Kidney (tissue), 14 donors: ENCODE data around the gene TLX1. TPM values are rescaled to one million over a fixed set of nuclear protein-coding genes. Genes with fewer than 3 reads are reported as not detected.

Experiments used
- DNase-seq, 5 donors: peaks; one replicate each; pipeline ENCODE4 v3.0.0-alpha.2; 2013 to 2020
- FAIRE-seq: peaks from 2 replicates; lab custom pipeline; 2012; peaks lifted over from hg19 to GRCh38; lab: Jason Lieb, UNC
- H3K27ac ChIP-seq, 2 donors: one replicate each; pipeline ENCODE4 v1.7.0; 2013; ENCODE audit warnings: low read depth in 2 of 2, low read length in 2 of 2, inconsistent platforms in 1 of 2
- H3K27me3 ChIP-seq: one replicate; pipeline ENCODE4 v1.7.1; 2013; ENCODE audit warnings: low read length, inconsistent platforms; ENCODE audit not compliant: control insufficient read depth, insufficient read depth
- H3K36me3 ChIP-seq, 3 donors: one replicate each; pipeline versions ENCODE4 v1.7.0 to v1.7.1; 2013; ENCODE audit warnings: low read length in 3 of 3, control low read depth in 1 of 3, inconsistent platforms in 1 of 3; ENCODE audit not compliant: insufficient read depth in 3 of 3, control insufficient read depth in 2 of 3
- H3K4me1 ChIP-seq, 3 donors: one replicate each; pipeline versions ENCODE4 v1.7.0 to v1.7.1; 2013; ENCODE audit warnings: low read length in 3 of 3, inconsistent platforms in 1 of 3, low read depth in 1 of 3; ENCODE audit not compliant: control insufficient read depth in 2 of 3, insufficient read depth in 2 of 3
- H3K4me3 ChIP-seq, 3 donors: one replicate each; pipeline versions ENCODE4 v1.7.0 to v1.8.1; 2013; ENCODE audit warnings: low read length in 3 of 3, control low read depth in 1 of 3, inconsistent platforms in 1 of 3
- H3K9ac ChIP-seq, 3 donors: one replicate each; pipeline versions ENCODE4 v1.7.0 to v1.7.1; 2013; ENCODE audit warnings: low read length in 3 of 3, control low read depth in 1 of 3, inconsistent platforms in 1 of 3
- H3K9me3 ChIP-seq, 3 donors: one replicate each; pipeline versions ENCODE4 v1.7.0 to v1.7.1; 2013; ENCODE audit warnings: low read length in 3 of 3, control low read depth in 1 of 3, inconsistent platforms in 1 of 3; ENCODE audit not compliant: control insufficient read depth in 2 of 3, insufficient read depth in 1 of 3
- intact Hi-C: fragments of 100-400 bp; cut with DNase I; formaldehyde crosslinking; loops from one replicate; pipeline ENCODE4 v1.11.1; 2022
- polyA plus RNA-seq: library from polyadenylated mRNA; stranded (reverse); fragments of 350-450 nt; fragmentation: Illumina TruSeq; extraction: RNeasy Lipid Tissue Mini Kit (QIAGEN cat#74804); gene quantifications from one replicate; pipeline ENCODE4 v1.2.3, GENCODE V29; 2014; ENCODE audit warnings: low read depth, low replicate concordance; ENCODE audit not compliant: insufficient read depth
- total RNA-seq: library from RNA; stranded (reverse); fragmentation: NEBNext Ultra II Directional; extraction: Animal tissue kit (Norgen Biotek cat#: 25700); gene quantifications from one replicate; pipeline ENCODE4 v1.2.1, GENCODE V29; 2021
- TF ChIP-seq, protein P1 (sequence below): IDR thresholded peaks from 3 replicates; pipeline ENCODE4 v1.5.1; 2012; ENCODE audit warnings: mild to moderate bottlenecking, moderate library complexity, borderline replicate concordance; ENCODE audit not compliant: insufficient read depth; ENCODE audit errors: extremely low read depth
- donor health status: control.
- donor health status: control.
- donor health status: control.
- donor health status: control.
- donor health status: control.
- donor health status: DM: yes; HTN: yes; CAD: no.
- donor health status: Normal renal cell carcinoma (clear cell type).

Gene TLX1
- total and polyA plus RNA-seq, 2 donors from 2014 or later = not detected

DNA sequence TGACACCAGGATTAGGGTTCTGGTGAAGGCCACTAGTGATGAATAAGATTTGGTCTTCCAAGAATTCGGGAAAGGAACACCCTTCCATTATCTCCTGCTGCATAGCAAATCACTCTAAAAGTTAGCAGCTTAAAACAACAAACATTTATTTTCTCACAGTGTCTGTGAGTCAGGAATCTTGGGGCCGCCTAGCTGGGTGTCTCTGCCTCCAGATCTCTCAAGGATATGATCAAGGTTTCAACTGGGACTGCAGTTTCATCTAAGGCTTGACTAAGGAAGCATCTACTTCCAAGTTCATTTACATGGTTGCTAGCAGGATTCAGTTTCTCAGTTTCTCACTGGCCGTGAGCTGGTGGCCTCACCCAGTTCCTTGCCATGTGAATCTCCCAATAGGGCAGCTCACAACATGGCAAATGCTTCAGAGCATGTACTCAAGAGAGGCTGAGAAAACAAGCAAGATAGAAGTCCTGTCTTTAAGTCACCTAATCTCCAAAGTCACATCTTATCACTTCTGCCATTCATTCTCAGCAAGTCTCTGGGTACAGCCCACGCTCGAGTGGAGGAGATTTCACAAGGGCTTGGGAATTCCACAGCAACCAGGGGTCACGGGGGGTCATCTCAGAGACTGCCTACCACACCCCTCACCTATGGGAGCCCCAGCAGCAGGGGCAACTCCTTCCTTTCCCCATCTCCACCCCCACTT lies 26.8 kb downstream of the TLX1 start:
- TF ChIP-seq, protein P1, sequence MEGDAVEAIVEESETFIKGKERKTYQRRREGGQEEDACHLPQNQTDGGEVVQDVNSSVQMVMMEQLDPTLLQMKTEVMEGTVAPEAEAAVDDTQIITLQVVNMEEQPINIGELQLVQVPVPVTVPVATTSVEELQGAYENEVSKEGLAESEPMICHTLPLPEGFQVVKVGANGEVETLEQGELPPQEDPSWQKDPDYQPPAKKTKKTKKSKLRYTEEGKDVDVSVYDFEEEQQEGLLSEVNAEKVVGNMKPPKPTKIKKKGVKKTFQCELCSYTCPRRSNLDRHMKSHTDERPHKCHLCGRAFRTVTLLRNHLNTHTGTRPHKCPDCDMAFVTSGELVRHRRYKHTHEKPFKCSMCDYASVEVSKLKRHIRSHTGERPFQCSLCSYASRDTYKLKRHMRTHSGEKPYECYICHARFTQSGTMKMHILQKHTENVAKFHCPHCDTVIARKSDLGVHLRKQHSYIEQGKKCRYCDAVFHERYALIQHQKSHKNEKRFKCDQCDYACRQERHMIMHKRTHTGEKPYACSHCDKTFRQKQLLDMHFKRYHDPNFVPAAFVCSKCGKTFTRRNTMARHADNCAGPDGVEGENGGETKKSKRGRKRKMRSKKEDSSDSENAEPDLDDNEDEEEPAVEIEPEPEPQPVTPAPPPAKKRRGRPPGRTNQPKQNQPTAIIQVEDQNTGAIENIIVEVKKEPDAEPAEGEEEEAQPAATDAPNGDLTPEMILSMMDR = no peak
- Histone ChIP-seq H3K9me3 (no peaks in the 10 kb centered on the region), H3K4me1 (peaks cover 0 to 3% (median 0%) of the 10 kb centered on the region in 3 donors), H3K27ac (no peak overlapping the region), H3K4me3 (no peak overlapping the region), H3K36me3 (no peaks in the 10 kb centered on the region), H3K9ac (no peak overlapping the region), H3K27me3 (peaks cover 5% of the 10 kb centered on the region)
- no peak for DNase-seq
- no peak for FAIRE-seq
- intact Hi-C loops = no loop called here

DNA sequence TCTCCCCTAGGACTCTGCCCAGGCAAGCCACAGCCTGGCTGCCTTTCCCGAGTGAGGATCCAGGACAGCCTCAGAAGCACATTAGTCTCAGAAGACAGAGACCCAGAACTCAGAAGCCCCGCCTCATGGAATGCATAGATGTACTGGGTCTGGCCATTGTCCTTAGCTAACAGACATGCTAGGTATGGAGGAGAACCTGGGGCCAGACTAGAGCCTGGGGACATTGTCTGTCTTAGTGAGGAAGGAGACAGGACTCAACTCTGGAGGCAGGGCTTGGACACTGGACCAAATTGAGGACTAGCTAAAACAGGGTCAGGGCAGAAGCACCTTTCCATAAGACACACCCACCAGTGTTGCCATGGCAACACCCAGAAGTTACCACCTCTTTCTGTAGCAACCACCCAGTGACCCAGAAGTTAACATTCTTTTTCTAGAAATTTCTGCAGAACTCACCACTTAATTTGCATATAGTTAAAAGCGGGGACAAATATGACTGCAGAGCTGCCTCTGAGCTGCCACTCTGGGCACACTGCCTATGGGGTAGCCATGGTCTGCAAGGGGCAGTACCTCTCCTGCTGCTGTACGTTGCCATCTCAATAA lies 27.5 kb downstream of the TLX1 start:
- Histone ChIP-seq H3K9me3 (no peaks in the 10 kb centered on the region), H3K36me3 (no peaks in the 10 kb centered on the region), H3K27me3 (peaks cover 5% of the 10 kb centered on the region), H3K9ac (no peak overlapping the region), H3K27ac (no peak overlapping the region), H3K4me3 (no peak overlapping the region), H3K4me1 (peaks cover 0 to 3% (median 0%) of the 10 kb centered on the region in 3 donors)
- DNase-seq (no peak), FAIRE-seq (no peak)
- intact Hi-C loops = no loop called here
- TF ChIP-seq, protein P1 = no peak

DNA sequence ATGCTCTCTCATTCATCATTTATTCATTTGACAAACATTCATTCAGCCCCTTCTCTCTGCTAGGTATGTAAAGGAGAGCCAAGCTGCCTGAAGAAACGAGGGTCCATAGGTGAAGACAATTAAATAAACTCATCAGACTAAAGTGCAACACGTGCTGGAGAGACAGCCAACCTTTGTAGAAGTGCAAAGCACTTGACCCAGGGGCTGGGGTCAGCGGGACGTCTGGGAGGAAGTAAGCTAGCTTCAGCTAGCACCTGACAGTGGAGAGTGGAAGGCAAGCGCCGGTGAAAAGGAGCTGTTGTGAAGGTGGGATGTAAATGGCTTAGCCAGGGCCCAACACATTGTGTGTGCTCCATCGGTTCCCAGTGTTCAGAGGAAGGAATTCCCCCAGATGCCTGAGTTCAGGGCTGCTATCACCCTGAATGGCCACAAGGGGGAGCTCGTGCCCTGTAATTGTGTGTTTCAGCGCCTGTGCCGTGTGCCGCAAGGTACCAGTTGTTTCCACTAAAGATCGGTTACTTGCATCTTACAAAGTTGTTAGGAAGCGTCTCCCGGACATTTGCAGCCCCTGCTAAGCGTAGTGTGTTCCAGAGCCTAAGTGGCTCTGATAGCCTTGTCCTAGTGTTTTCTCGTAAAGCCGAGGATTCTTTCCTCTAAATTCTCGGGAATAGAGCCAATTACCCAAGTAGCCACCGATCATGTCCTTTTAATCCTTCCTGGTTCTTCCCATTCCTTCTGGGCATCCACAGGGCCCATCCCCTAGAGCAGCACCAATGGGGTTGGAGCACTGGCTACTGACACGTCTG lies 30.6 kb downstream of the TLX1 start:
- H3K27me3 ChIP-seq = peaks cover 7% of the 10 kb centered on the region
- no peaks in the 10 kb centered on the region for H3K36me3 ChIP-seq
- H3K9ac ChIP-seq = no peak overlapping the region
- FAIRE-seq (no peak), DNase-seq (peak; percentile 78 to 93 (median 84))
- intact Hi-C loops = no loop called here
- H3K9me3 ChIP-seq = no peaks in the 10 kb centered on the region
- peak overlapping the region in 2 of 3 donors; percentile 40 to 48 for H3K4me3 ChIP-seq
- H3K27ac ChIP-seq = no peak overlapping the region
- TF ChIP-seq, protein P1 = peak; percentile 83
- H3K4me1 ChIP-seq = peaks cover 0 to 3% (median 0%) of the 10 kb centered on the region in 3 donors
